Measurements from ENCODE around the gene SPATS2.

SPATS2 gene

DNA sequence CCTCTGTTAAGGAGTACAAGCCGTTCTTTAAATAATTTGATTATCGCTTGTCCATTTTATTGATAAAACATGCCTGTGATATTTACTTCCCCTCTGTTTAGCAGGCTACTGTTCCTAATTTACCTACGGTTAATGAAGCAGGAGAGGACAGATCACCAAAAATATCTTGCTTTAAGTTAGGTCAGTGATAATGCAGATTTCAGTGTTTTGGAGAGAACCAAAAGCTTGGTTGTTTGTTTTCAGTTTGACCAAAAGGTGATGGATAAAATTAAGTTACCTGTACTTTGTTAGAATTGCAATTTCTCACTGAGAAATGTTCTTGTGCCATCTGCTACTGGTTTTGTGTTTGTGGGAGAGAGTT, 958 bp downstream of the SPATS2 start:
- TF ChIP-seq, protein P1, sequence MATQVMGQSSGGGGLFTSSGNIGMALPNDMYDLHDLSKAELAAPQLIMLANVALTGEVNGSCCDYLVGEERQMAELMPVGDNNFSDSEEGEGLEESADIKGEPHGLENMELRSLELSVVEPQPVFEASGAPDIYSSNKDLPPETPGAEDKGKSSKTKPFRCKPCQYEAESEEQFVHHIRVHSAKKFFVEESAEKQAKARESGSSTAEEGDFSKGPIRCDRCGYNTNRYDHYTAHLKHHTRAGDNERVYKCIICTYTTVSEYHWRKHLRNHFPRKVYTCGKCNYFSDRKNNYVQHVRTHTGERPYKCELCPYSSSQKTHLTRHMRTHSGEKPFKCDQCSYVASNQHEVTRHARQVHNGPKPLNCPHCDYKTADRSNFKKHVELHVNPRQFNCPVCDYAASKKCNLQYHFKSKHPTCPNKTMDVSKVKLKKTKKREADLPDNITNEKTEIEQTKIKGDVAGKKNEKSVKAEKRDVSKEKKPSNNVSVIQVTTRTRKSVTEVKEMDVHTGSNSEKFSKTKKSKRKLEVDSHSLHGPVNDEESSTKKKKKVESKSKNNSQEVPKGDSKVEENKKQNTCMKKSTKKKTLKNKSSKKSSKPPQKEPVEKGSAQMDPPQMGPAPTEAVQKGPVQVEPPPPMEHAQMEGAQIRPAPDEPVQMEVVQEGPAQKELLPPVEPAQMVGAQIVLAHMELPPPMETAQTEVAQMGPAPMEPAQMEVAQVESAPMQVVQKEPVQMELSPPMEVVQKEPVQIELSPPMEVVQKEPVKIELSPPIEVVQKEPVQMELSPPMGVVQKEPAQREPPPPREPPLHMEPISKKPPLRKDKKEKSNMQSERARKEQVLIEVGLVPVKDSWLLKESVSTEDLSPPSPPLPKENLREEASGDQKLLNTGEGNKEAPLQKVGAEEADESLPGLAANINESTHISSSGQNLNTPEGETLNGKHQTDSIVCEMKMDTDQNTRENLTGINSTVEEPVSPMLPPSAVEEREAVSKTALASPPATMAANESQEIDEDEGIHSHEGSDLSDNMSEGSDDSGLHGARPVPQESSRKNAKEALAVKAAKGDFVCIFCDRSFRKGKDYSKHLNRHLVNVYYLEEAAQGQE (IDR thresholded peaks at IDR 0.05; ENCODE audit: insufficient read depth in 1 of 2, low read depth in 2 of 2, low read length in 2 of 2): no peak
- TF ChIP-seq SIN3A (IDR thresholded peaks at IDR 0.05; ENCODE audit: borderline replicate concordance, insufficient read depth, low read length): no peak
- TF ChIP-seq TAF1 (IDR thresholded peaks at IDR 0.05; ENCODE audit: borderline replicate concordance, insufficient read depth, low read length): no peak
- no peak for TF ChIP-seq POLR2AphosphoS5 (IDR thresholded peaks at IDR 0.05; ENCODE audit: low read depth, low read length)
- TF ChIP-seq FOXP2 (optimal IDR thresholded peaks at IDR 0.05; ENCODE audit: borderline replicate concordance, extremely low read depth, extremely low read length, insufficient read depth): no peak

GRCh38 chr12:49369411-49370145, 2.3 kb downstream of the SPATS2 start:
- no peak for TF ChIP-seq SIN3A (IDR thresholded peaks at IDR 0.05; ENCODE audit: borderline replicate concordance, insufficient read depth, low read length)
- no peak for TF ChIP-seq FOXP2 (optimal IDR thresholded peaks at IDR 0.05; ENCODE audit: borderline replicate concordance, extremely low read depth, extremely low read length, insufficient read depth)
- TF ChIP-seq POLR2AphosphoS5 (IDR thresholded peaks at IDR 0.05; ENCODE audit: low read depth, low read length): no peak
- TF ChIP-seq, protein P1 (IDR thresholded peaks at IDR 0.05; ENCODE audit: insufficient read depth in 1 of 2, low read depth in 2 of 2, low read length in 2 of 2): no peak
- TF ChIP-seq TAF1 (IDR thresholded peaks at IDR 0.05; ENCODE audit: borderline replicate concordance, insufficient read depth, low read length): no peak

- no peak for TF ChIP-seq TAF1 (IDR thresholded peaks at IDR 0.05; ENCODE audit: borderline replicate concordance, insufficient read depth, low read length)
These were observed 3.3 kb downstream of the SPATS2 start for GRCh38 chr12:49370539-49370938.

GRCh38 chr12:49375406-49375805, 8.1 kb downstream of the SPATS2 start:
- TF ChIP-seq FOXP2 (optimal IDR thresholded peaks at IDR 0.05; ENCODE audit: borderline replicate concordance, extremely low read depth, extremely low read length, insufficient read depth) (no peak), POLR2AphosphoS5 (IDR thresholded peaks at IDR 0.05; ENCODE audit: low read depth, low read length) (no peak), SIN3A (IDR thresholded peaks at IDR 0.05; ENCODE audit: borderline replicate concordance, insufficient read depth, low read length) (no peak), TAF1 (IDR thresholded peaks at IDR 0.05; ENCODE audit: borderline replicate concordance, insufficient read depth, low read length) (no peak)
- TF ChIP-seq, protein P1 (IDR thresholded peaks at IDR 0.05; ENCODE audit: insufficient read depth in 1 of 2, low read depth in 2 of 2, low read length in 2 of 2): no peak

DNA sequence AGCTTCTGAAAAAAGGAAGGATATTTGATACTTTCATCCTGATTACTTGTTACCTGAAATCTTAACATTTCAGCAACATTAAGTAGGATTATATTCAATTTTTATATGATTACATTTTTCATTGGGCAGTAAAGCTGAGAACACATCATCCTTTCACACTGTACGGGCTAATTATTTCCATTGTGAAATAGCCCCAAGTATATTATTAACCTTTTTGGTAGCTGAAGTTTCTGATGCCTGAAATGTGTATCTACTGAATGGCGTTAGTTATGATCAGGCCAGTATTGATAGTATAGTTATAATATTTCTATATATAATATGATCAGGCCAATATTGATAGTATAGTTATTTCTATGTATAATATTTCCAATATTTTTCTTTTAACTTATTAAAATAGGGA, 10.1 kb downstream of the SPATS2 start:
- no peak for TF ChIP-seq TAF1 (IDR thresholded peaks at IDR 0.05; ENCODE audit: borderline replicate concordance, insufficient read depth, low read length)
- no peak for TF ChIP-seq POLR2AphosphoS5 (IDR thresholded peaks at IDR 0.05; ENCODE audit: low read depth, low read length)

GRCh38 chr12:49388682-49389386, 21.6 kb downstream of the SPATS2 start:
- TF ChIP-seq TAF1 (IDR thresholded peaks at IDR 0.05; ENCODE audit: borderline replicate concordance, insufficient read depth, low read length): no peak
- TF ChIP-seq, protein P1 (IDR thresholded peaks at IDR 0.05; ENCODE audit: insufficient read depth in 1 of 2, low read depth in 2 of 2, low read length in 2 of 2): no peak
- no peak for TF ChIP-seq POLR2AphosphoS5 (IDR thresholded peaks at IDR 0.05; ENCODE audit: low read depth, low read length)
- TF ChIP-seq SIN3A (IDR thresholded peaks at IDR 0.05; ENCODE audit: borderline replicate concordance, insufficient read depth, low read length): no peak

Measured in PFSK-1 (cell line).